ENCODE data around the gene CAPZA1. TPM values are rescaled to one million over a fixed set of nuclear protein-coding genes. Genes with fewer than 3 reads are reported as not detected.

The CAPZA1 gene
- total and polyA plus RNA-seq, 10 of the 15 experiments (the other 5 are each of a cell fraction or from before 2014, with no cell fraction given) = 187 to 886 (median 278) TPM

GRCh38 chr1:112674986-112675727, 55.5 kb downstream of the CAPZA1 start (continued):
- TF ChIP-seq TARDBP (IDR thresholded peaks at IDR 0.05; ENCODE audit: borderline replicate concordance) = no peak
- TF ChIP-seq MTA2 (IDR thresholded peaks at IDR 0.05; ENCODE audit: low read depth) = no peak
- TF ChIP-seq EP300 (IDR thresholded peaks at IDR 0.05; ENCODE audit: borderline replicate concordance in 1 of 2, control insufficient read depth in 1 of 2, low read depth in 2 of 2, low read length in 2 of 2) = no peak
- peak in 1 of 2 experiments; percentile 31; a peak in 2 of 4 replicates for TF ChIP-seq BHLHE40 (IDR thresholded peaks at IDR 0.05; ENCODE audit: borderline replicate concordance in 1 of 2, low read depth in 2 of 2, low read length in 1 of 2)
- TF ChIP-seq RELA (IDR thresholded peaks at IDR 0.05; ENCODE audit: borderline replicate concordance, partially characterized antibody) = no peak

- Histone ChIP-seq H3K4me2 (ENCODE audit: control insufficient read depth, insufficient read depth) (peak overlapping the region; percentile 93), H3K36me3 (ENCODE audit: control insufficient read depth in 2 of 2, insufficient read depth in 2 of 2, low read length in 1 of 2) (no peaks in the 10 kb centered on the region), H3K4me1 (ENCODE audit: control insufficient read depth, insufficient read depth, low read length) (peaks cover 9% of the 10 kb centered on the region), H3K79me2 (ENCODE audit: control insufficient read depth, insufficient read depth, low read length) (peaks cover 17% of the 10 kb centered on the region), H2AFZ (ENCODE audit: control insufficient read depth, low read depth, low read length) (peak overlapping the region; percentile 83), H3K9ac (ENCODE audit: control insufficient read depth, insufficient read depth, low read length) (peak overlapping the region; percentile 75), H3K27me3 (replicated peaks in 1 of 2; ENCODE audit: control insufficient read depth in 2 of 2, insufficient read depth in 2 of 2, low read length in 1 of 2) (no peaks in the 10 kb centered on the region), H3K9me3 (replicated peaks; ENCODE audit: control insufficient read depth, insufficient read depth, low read length) (no peaks in the 10 kb centered on the region), H4K20me1 (ENCODE audit: control insufficient read depth, insufficient read depth) (no peaks in the 10 kb centered on the region), H3K4me3 (peak overlapping the region; percentile 86), H3K27ac (ENCODE audit: control insufficient read depth, insufficient read depth) (peak overlapping the region; percentile 81)
- DNase-seq (ENCODE audit: low read depth, low spot score) = no peak
- 86% methylated on average over 7 of the region's 7 CpGs for WGBS (ENCODE audit: insufficient coverage, insufficient replicate concordance, low lambda C conversion rate, missing lambda C conversion rate)
- ChIA-PET RAD21 (ENCODE audit: unreplicated experiment) (interaction anchor here (0.5 to 4.8 kb wide), 8 partner anchors 15 to 285 kb away, joined by 3 to 42 read pairs (median 10); partner anchors contain the start of genes CAPZA1, PPM1J and ST7L), SMC1A (ENCODE audit: uncharacterized antibody, unreplicated experiment) (interaction anchor here (0.6 to 3.9 kb wide), 8 partner anchors 11 to 282 kb away, joined by 3 to 28 read pairs (median 4); partner anchors contain the start of gene RHOC), POLR2A (interaction anchor here (1.0 to 1.8 kb wide), 7 partner anchors 21 to 57 kb away, joined by 3 to 21 read pairs (median 5); partner anchors contain the start of genes CAPZA1 and ST7L), CTCF (interaction anchor here (0.6 to 6.2 kb wide), 14 partner anchors 15 to 284 kb away, joined by 3 to 33 read pairs (median 4); partner anchors contain the start of gene RHOC)
- TF ChIP-seq CHD4 (IDR thresholded peaks at IDR 0.05) = no peak
- TF ChIP-seq MAX (IDR thresholded peaks at IDR 0.05; ENCODE audit: low read depth, low read length) = no peak
- no peak for TF ChIP-seq RELA (IDR thresholded peaks at IDR 0.05; ENCODE audit: borderline replicate concordance, partially characterized antibody)
- TF ChIP-seq ZNF207 (IDR thresholded peaks at IDR 0.05; ENCODE audit: borderline replicate concordance) = no peak
- TF ChIP-seq SIX5 (IDR thresholded peaks at IDR 0.05; ENCODE audit: low read depth, low read length, severe bottlenecking) = no peak
- no peak for TF ChIP-seq IRF5 (IDR thresholded peaks at IDR 0.05; ENCODE audit: borderline replicate concordance)
- TSS peak; percentile 26 for BruUV-seq (replicated peaks)
- ATAC-seq = no peak
- in situ Hi-C loops (cut with MboI) = no loop called here
- intact Hi-C loops (cut with micrococcal nuclease; ENCODE audit: unreplicated experiment) = loop anchor here (2.0 kb wide), 1 partner anchor 57 kb away; the partner anchor contains the start of genes CAPZA1 and ST7L
- FAIRE-seq = no peak
Measured at GRCh38 chr1:112675728-112676381, 56.2 kb downstream of the CAPZA1 start.
